Urothelium cell line (cell line): ENCODE results near the gene XG.

Experiments used
- DNase-seq: peaks from one replicate; pipeline ENCODE4 v3.0.0; 2011; ENCODE audit warnings: low spot score, mixed read lengths
- FAIRE-seq: peaks from 2 replicates; lab custom pipeline; 2011; peaks lifted over from hg19 to GRCh38; lab: Jason Lieb, UNC

The XG gene

GRCh38 chrX:2862404-2862803 is 110.6 kb downstream of the XG start:
- DNase-seq, result no peak
- FAIRE-seq, result no peak

GRCh38 chrX:2863646-2864045 is 111.8 kb downstream of the XG start:
- no peak for DNase-seq

More at GRCh38 chrX:2863646-2864045, 111.8 kb downstream of the XG start:
- FAIRE-seq, result no peak
